PFSK-1 (cell line): Measurements from ENCODE around the gene TMEM132D.

Source experiments
- POLR2AphosphoS5 ChIP-seq: IDR thresholded peaks from 2 replicates; pipeline ENCODE4 v1.6.1; 2012; ENCODE audit warnings: low read depth, mild to moderate bottlenecking, control low read depth, low read length, moderate library complexity
- REST ChIP-seq, 2 experiments: IDR thresholded peaks; 2 replicates each; pipeline versions ENCODE4 v1.6.1 to v1.8.0; 2011 to 2012; ENCODE audit warnings: low read depth in 2 of 2, low read length in 2 of 2, control low read depth in 1 of 2, inconsistent platforms in 1 of 2, mild to moderate bottlenecking in 1 of 2, moderate library complexity in 1 of 2; ENCODE audit not compliant: insufficient read depth in 1 of 2
- TAF1 ChIP-seq: IDR thresholded peaks from 2 replicates; pipeline ENCODE4 v1.6.1; 2012; ENCODE audit warnings: low read length, control low read depth, borderline replicate concordance; ENCODE audit not compliant: insufficient read depth

- TF ChIP-seq TAF1: no peak
- TF ChIP-seq POLR2AphosphoS5: no peak
- no peak for TF ChIP-seq REST (IDR thresholded peaks at IDR 0.05; ENCODE audit: insufficient read depth in 1 of 2, low read depth in 2 of 2, low read length in 2 of 2)
Measured at GRCh38 chr12:129226851-129227250, 677.0 kb downstream of the TMEM132D start.
